Fibroblast of lung (primary cell): ENCODE measurements around the gene P2RX1.

Source experiments
- EZH2 ChIP-seq: IDR thresholded peaks from 2 replicates; pipeline ENCODE4 v1.5.1; 2012; ENCODE audit warnings: low read length, control low read depth, mild to moderate bottlenecking; ENCODE audit errors: missing control alignments
- TF ChIP-seq, protein P1 (sequence below), 2 donors: IDR thresholded peaks in 1 of 2; conservative IDR thresholded peaks in 1 of 2; 1 replicate in 1 of 2; 2 replicates in 1 of 2; pipeline ENCODE4 v1.5.1; 2011 to 2012; ENCODE audit warnings: low read length in 2 of 2, control low read depth in 1 of 2, inconsistent platforms in 1 of 2, low read depth in 1 of 2, mild to moderate bottlenecking in 1 of 2

GRCh38 chr17:3935140-3935542 lies 18.9 kb upstream of the P2RX1 start:
- TF ChIP-seq, protein P1, sequence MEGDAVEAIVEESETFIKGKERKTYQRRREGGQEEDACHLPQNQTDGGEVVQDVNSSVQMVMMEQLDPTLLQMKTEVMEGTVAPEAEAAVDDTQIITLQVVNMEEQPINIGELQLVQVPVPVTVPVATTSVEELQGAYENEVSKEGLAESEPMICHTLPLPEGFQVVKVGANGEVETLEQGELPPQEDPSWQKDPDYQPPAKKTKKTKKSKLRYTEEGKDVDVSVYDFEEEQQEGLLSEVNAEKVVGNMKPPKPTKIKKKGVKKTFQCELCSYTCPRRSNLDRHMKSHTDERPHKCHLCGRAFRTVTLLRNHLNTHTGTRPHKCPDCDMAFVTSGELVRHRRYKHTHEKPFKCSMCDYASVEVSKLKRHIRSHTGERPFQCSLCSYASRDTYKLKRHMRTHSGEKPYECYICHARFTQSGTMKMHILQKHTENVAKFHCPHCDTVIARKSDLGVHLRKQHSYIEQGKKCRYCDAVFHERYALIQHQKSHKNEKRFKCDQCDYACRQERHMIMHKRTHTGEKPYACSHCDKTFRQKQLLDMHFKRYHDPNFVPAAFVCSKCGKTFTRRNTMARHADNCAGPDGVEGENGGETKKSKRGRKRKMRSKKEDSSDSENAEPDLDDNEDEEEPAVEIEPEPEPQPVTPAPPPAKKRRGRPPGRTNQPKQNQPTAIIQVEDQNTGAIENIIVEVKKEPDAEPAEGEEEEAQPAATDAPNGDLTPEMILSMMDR (conservative IDR thresholded peaks at IDR 0.05 in 1 of 2, IDR thresholded peaks at IDR 0.05 in 1 of 2; ENCODE audit: low read depth in 1 of 2, low read length in 2 of 2) = peak; percentile 45 to 72
- no peak for TF ChIP-seq EZH2
